Fibroblast of lung (primary cell): ENCODE results near the gene SMPD3.

ENCODE experiments used
- EZH2 ChIP-seq: IDR thresholded peaks from 2 replicates; pipeline ENCODE4 v1.5.1; 2012; ENCODE audit warnings: low read length, control low read depth, mild to moderate bottlenecking; ENCODE audit errors: missing control alignments
- TF ChIP-seq, protein P1 (sequence below), 2 donors: IDR thresholded peaks in 1 of 2; conservative IDR thresholded peaks in 1 of 2; 1 replicate in 1 of 2; 2 replicates in 1 of 2; pipeline ENCODE4 v1.5.1; 2011 to 2012; ENCODE audit warnings: low read length in 2 of 2, control low read depth in 1 of 2, inconsistent platforms in 1 of 2, low read depth in 1 of 2, mild to moderate bottlenecking in 1 of 2

DNA sequence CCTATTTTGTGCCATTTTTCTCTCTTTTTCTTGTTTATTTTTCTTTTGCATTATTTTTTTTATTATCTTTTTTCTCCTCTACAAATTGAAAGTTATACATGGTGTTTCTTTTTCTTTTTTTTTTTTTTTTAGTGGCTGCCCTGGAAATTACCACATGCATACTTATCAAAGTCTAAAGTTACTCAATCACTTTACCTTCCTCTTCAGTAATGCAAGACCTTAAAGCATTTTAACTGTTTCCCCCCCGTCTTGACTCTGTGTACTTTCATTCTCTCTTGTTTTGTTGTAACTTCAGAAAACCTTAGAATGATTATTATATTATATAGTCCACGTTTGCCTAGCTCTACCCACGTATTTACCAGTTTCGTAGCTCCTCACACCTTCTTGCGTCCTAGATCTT, 33.3 kb upstream of the SMPD3 start:
- TF ChIP-seq, protein P1, sequence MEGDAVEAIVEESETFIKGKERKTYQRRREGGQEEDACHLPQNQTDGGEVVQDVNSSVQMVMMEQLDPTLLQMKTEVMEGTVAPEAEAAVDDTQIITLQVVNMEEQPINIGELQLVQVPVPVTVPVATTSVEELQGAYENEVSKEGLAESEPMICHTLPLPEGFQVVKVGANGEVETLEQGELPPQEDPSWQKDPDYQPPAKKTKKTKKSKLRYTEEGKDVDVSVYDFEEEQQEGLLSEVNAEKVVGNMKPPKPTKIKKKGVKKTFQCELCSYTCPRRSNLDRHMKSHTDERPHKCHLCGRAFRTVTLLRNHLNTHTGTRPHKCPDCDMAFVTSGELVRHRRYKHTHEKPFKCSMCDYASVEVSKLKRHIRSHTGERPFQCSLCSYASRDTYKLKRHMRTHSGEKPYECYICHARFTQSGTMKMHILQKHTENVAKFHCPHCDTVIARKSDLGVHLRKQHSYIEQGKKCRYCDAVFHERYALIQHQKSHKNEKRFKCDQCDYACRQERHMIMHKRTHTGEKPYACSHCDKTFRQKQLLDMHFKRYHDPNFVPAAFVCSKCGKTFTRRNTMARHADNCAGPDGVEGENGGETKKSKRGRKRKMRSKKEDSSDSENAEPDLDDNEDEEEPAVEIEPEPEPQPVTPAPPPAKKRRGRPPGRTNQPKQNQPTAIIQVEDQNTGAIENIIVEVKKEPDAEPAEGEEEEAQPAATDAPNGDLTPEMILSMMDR (conservative IDR thresholded peaks at IDR 0.05 in 1 of 2, IDR thresholded peaks at IDR 0.05 in 1 of 2; ENCODE audit: low read depth in 1 of 2, low read length in 2 of 2) = no peak
- TF ChIP-seq EZH2 = no peak
